Natural killer cell (primary cell): Measurements from ENCODE around the gene NPAT. TPM values are rescaled to one million over a fixed set of nuclear protein-coding genes. Genes with fewer than 3 reads are reported as not detected.
"Not testable (repeated sequence)": the region's sequence is repeated elsewhere in the genome, so short reads cannot be mapped to it uniquely, and the experiment has no call there.

Experiments used
- ATAC-seq, 3 donors: fragments of 150-1000 bp in 2 of 3; fragments of 200-7000 bp in 1 of 3; cut with Tn5 transposase; 1 replicate in 1 of 3; 2 replicates in 2 of 3; pipeline ENCODE4 v1.10.0; 2021; ENCODE audit warnings: mild to moderate bottlenecking in 2 of 3, moderate library complexity in 2 of 3
- DNase-seq, 2 donors: peaks; one replicate each; pipeline versions ENCODE4 v3.0.0 to v3.0.0-alpha.2; 2013 to 2021; ENCODE audit warnings: mixed read lengths in 1 of 2
- H3K27ac ChIP-seq: one replicate; pipeline ENCODE4 v1.5.1; 2013; ENCODE audit warnings: mild to moderate bottlenecking, low read length
- H3K27me3 ChIP-seq: one replicate; pipeline ENCODE4 v1.6.1; 2013; ENCODE audit warnings: low read length; ENCODE audit not compliant: control insufficient read depth, insufficient read depth
- H3K36me3 ChIP-seq: one replicate; pipeline ENCODE4 v1.6.1; 2013; ENCODE audit warnings: low read length; ENCODE audit not compliant: control insufficient read depth, insufficient read depth
- H3K4me1 ChIP-seq: one replicate; pipeline ENCODE4 v1.6.1; 2013; ENCODE audit warnings: low read length; ENCODE audit not compliant: control insufficient read depth, insufficient read depth
- H3K4me3 ChIP-seq: one replicate; pipeline ENCODE4 v1.5.1; 2013; ENCODE audit warnings: low read length
- H3K9me3 ChIP-seq: one replicate; pipeline ENCODE4 v1.6.1; 2013; ENCODE audit warnings: low read length; ENCODE audit not compliant: control insufficient read depth, insufficient read depth
- H3K27ac Mint-ChIP-seq, 2 donors: one replicate each; pipeline ENCODE4 v1.8.0; 2022; ENCODE audit warnings: mild to moderate bottlenecking in 2 of 2, mixed read lengths in 2 of 2, moderate library complexity in 1 of 2
- H3K27me3 Mint-ChIP-seq, 2 donors: one replicate each; pipeline ENCODE4 v1.8.0; 2022; ENCODE audit warnings: low read depth in 2 of 2, mixed read lengths in 2 of 2
- H3K36me3 Mint-ChIP-seq: one replicate; pipeline ENCODE4 v1.8.0; 2022; ENCODE audit warnings: mixed read lengths
- H3K4me1 Mint-ChIP-seq, 2 donors: one replicate each; pipeline ENCODE4 v1.8.0; 2022; ENCODE audit warnings: mixed read lengths in 2 of 2
- H3K4me3 Mint-ChIP-seq: one replicate; pipeline ENCODE4 v1.8.0; 2022; ENCODE audit warnings: mild to moderate bottlenecking, moderate library complexity, mixed read lengths
- H3K9me3 Mint-ChIP-seq, 2 donors: one replicate each; pipeline ENCODE4 v1.8.0; 2022; ENCODE audit warnings: mixed read lengths in 2 of 2
- CTCF ChIP-seq: fragments of 200-600 bp; IDR thresholded peaks from one replicate; pipeline ENCODE4 v1.8.0; 2022; ENCODE audit warnings: antibody characterized with exemption
- WGBS: methylation state at CpG from one replicate; pipeline ENCODE4 v1.1.7; 2013; ENCODE audit warnings: missing lambda C conversion rate; ENCODE audit not compliant: insufficient coverage; 5-methylcytosine and 5-hydroxymethylcytosine counted together
- intact Hi-C: fragments of 100-400 bp; cut with micrococcal nuclease; formaldehyde crosslinking; loops from one replicate; pipeline ENCODE4 v1.14.2; 2022
- total RNA-seq, 4 donors: library from RNA; stranded (reverse); fragments of 120-200 nt in 1 of 4; gene quantifications; one replicate each; pipeline versions ENCODE4 v1.2.3 to v1.2.4, GENCODE V29; 2013 to 2022

Gene NPAT
- total RNA-seq, 3 donors from 2014 or later (not counting 1 experiment from before 2014, with no cell fraction given): 34.8 to 42.6 (median 36.1) TPM

GRCh38 chr11:108137212-108137611 is 85.2 kb downstream of the NPAT start:
- H3K36me3 ChIP-seq: peaks cover 37% of the 10 kb centered on the region
- 100% methylated on average over 1 of the region's 1 CpG for WGBS
- Mint-ChIP-seq H3K9me3 (no peaks in the 10 kb centered on the region), H3K36me3 (no peaks in the 10 kb centered on the region), H3K27me3 (no peaks in the 10 kb centered on the region), H3K4me1 (no peaks in the 10 kb centered on the region), H3K4me3 (no peak overlapping the region), H3K27ac (peak overlapping the region; percentile 4 to 37)
- H3K4me3 ChIP-seq: no peak overlapping the region
- no peaks in the 10 kb centered on the region for H3K4me1 ChIP-seq
- TF ChIP-seq CTCF: no peak
- no peaks in the 10 kb centered on the region for H3K9me3 ChIP-seq
- DNase-seq (no peak), ATAC-seq (no peak)
- H3K27ac ChIP-seq: no peak overlapping the region
- intact Hi-C loops: no loop called here
- no peaks in the 10 kb centered on the region for H3K27me3 ChIP-seq

DNA sequence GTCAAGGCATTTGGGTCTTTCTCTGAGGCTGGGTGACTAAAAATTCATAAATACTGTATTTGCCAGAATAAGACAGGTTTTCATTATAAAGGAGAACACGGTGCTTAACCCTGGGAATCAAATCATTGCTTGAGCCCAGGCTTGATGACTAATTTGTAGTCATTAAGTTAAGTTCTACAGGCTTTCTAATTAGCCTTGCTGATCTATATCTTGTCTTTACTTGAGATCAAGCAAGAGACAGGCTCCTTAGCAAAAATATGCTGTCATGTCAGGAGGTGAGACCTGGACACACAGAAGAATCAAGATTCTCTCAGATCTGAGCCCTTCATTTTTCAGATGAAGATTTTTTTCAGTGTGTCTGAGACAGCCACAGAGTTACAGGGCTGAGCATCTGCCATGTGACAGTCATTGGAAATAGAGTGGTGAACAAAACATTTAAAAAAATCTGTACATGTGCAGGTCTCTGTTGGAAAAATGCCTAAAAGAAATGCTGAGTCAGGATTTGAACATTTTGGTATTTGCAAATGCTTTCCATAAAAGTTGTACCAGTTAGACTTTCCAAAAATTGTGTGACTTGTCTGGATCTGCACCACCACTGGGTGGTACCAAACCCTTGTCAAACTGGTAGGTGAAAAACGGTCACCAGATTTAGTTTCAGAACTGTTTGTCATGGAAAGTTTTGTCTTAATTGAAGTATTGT is 86.4 kb downstream of the NPAT start:
- no peaks in the 10 kb centered on the region for H3K9me3 Mint-ChIP-seq
- peaks cover 25% of the 10 kb centered on the region for H3K36me3 ChIP-seq
- DNase-seq (peak in 1 of 2 donors; percentile 48), ATAC-seq (no peak)
- intact Hi-C loops: no loop called here
- no peaks in the 10 kb centered on the region for H3K27me3 Mint-ChIP-seq
- no peaks in the 10 kb centered on the region for H3K4me1 Mint-ChIP-seq
- 66% methylated on average over 2 of the region's 2 CpGs for WGBS
- no peak overlapping the region for H3K4me3 ChIP-seq
- no peaks in the 10 kb centered on the region for H3K36me3 Mint-ChIP-seq
- H3K9me3 ChIP-seq: no peaks in the 10 kb centered on the region
- peak overlapping the region in 1 of 2 donors; percentile 34 for H3K27ac Mint-ChIP-seq
- no peak overlapping the region for H3K27ac ChIP-seq
- TF ChIP-seq CTCF: no peak
- no peaks in the 10 kb centered on the region for H3K27me3 ChIP-seq
- no peak overlapping the region for H3K4me3 Mint-ChIP-seq
- no peaks in the 10 kb centered on the region for H3K4me1 ChIP-seq

GRCh38 chr11:108132993-108133538 is 89.4 kb downstream of the NPAT start:
- not testable (repeated sequence) for H3K4me1 Mint-ChIP-seq

GRCh38 chr11:108131993-108132392 is 90.4 kb downstream of the NPAT start:
- intact Hi-C loops: no loop called here
- no peaks in the 10 kb centered on the region for H3K36me3 Mint-ChIP-seq

More at GRCh38 chr11:108132993-108133538, 89.4 kb downstream of the NPAT start:
- H3K4me1 ChIP-seq, H3K27ac ChIP-seq, DNase-seq, ATAC-seq, intact Hi-C loops, H3K9me3 Mint-ChIP-seq, H3K27me3 Mint-ChIP-seq, H3K4me3 ChIP-seq, H3K27ac Mint-ChIP-seq, H3K9me3 ChIP-seq, H3K4me3 Mint-ChIP-seq, H3K27me3 ChIP-seq, H3K36me3 Mint-ChIP-seq: not testable (repeated sequence)
- WGBS: 95% methylated on average over 2 of the region's 2 CpGs
- H3K36me3 ChIP-seq: peaks cover 13% of the 10 kb centered on the region

More at GRCh38 chr11:108131993-108132392, 90.4 kb downstream of the NPAT start:
- Mint-ChIP-seq H3K9me3 (no peaks in the 10 kb centered on the region), H3K27me3 (no peaks in the 10 kb centered on the region), H3K4me3 (no peak overlapping the region), H3K27ac (no peak overlapping the region), H3K4me1 (no peaks in the 10 kb centered on the region)
- Histone ChIP-seq H3K4me3 (no peak overlapping the region), H3K36me3 (peaks cover 12% of the 10 kb centered on the region), H3K27me3 (no peaks in the 10 kb centered on the region), H3K27ac (no peak overlapping the region), H3K9me3 (no peaks in the 10 kb centered on the region), H3K4me1 (no peaks in the 10 kb centered on the region)
- DNase-seq: no peak
- TF ChIP-seq CTCF: no peak
- ATAC-seq: no peak
- WGBS: 100% methylated on average over 1 of the region's 1 CpG
